ENCODE measurements around the gene GBGT1. TPM values are rescaled to one million over a fixed set of nuclear protein-coding genes. Genes with fewer than 3 reads are reported as not detected.

Gene GBGT1
- total and polyA plus RNA-seq, 9 donors, result 3.9 to 43.3 (median 20.8) TPM

DNA sequence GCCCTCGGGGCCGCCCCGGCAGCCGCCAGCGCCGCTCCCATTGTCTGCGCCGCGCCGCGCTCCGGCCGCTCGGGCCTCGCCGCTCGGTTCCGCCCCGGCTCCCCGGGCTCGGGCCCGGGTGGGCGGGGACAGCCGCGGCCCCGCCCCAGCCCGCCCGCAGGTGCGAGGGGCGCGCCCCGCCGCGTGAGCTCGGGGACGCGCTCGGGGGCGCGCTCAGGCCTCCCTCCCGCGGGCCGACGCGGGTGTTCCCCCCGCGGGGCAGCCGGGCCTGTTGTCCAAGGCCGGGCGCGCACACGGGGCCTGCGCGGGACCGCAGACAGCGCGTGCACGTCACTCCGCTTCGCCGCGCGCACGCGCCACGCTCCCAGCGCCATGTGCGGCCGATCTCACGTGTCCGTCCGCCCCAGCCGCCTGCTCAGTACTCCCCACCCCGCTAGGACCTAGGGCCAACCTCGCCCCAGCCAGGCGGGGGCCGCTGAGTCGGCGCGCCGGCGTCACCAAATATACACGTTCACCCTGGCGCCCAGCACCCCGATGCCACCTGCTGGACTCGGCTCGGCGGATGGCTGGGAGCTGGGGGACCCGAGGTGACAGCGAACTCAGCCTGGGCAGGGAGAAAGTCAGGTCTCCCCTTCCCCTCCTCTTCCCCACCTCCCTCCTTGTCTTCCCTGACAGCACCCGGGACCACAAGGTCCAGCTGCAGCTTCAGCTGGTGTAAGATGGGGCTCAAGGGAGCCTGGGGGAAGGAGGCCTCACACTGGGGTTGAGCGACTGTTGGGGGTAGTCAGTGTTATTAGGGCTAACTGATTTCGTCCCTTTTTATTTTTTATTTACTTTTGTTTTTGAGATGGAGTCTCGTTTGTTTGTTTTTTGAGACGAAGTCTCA is 14.3 kb downstream of the GBGT1 start:
- peak overlapping the region; percentile 76 to 95 for H3K27ac ChIP-seq
- H3K36me3 ChIP-seq, result no peaks in the 10 kb centered on the region
- WGBS, 3 donors, result 1 to 2% (median 2%) methylated on average over 55 to 95 of the region's 95 CpGs
- intact Hi-C loops (cut with DNase I), result loop anchor here (5.0 to 10.0 kb wide), 3 partner anchors 105 to 112 kb away; no protein-coding TSS in a partner anchor
- no peaks in the 10 kb centered on the region for H3K9me3 ChIP-seq
- peaks cover 6% of the 10 kb centered on the region for H3K4me1 ChIP-seq (ENCODE audit: insufficient read depth)
- peak; percentile 91 to 94 (median 93) for DNase-seq
- H3K27me3 ChIP-seq, result no peaks in the 10 kb centered on the region
- no peak for TF ChIP-seq EP300 (IDR thresholded peaks at IDR 0.05)
- TF ChIP-seq, protein P1, sequence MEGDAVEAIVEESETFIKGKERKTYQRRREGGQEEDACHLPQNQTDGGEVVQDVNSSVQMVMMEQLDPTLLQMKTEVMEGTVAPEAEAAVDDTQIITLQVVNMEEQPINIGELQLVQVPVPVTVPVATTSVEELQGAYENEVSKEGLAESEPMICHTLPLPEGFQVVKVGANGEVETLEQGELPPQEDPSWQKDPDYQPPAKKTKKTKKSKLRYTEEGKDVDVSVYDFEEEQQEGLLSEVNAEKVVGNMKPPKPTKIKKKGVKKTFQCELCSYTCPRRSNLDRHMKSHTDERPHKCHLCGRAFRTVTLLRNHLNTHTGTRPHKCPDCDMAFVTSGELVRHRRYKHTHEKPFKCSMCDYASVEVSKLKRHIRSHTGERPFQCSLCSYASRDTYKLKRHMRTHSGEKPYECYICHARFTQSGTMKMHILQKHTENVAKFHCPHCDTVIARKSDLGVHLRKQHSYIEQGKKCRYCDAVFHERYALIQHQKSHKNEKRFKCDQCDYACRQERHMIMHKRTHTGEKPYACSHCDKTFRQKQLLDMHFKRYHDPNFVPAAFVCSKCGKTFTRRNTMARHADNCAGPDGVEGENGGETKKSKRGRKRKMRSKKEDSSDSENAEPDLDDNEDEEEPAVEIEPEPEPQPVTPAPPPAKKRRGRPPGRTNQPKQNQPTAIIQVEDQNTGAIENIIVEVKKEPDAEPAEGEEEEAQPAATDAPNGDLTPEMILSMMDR (IDR thresholded peaks at IDR 0.05), result peak in 1 of 3 donors; percentile 18
- peak; percentile 27 for TF ChIP-seq POLR2A (IDR thresholded peaks at IDR 0.05)
- peak overlapping the region; percentile 65 for H3K4me3 ChIP-seq

DNA sequence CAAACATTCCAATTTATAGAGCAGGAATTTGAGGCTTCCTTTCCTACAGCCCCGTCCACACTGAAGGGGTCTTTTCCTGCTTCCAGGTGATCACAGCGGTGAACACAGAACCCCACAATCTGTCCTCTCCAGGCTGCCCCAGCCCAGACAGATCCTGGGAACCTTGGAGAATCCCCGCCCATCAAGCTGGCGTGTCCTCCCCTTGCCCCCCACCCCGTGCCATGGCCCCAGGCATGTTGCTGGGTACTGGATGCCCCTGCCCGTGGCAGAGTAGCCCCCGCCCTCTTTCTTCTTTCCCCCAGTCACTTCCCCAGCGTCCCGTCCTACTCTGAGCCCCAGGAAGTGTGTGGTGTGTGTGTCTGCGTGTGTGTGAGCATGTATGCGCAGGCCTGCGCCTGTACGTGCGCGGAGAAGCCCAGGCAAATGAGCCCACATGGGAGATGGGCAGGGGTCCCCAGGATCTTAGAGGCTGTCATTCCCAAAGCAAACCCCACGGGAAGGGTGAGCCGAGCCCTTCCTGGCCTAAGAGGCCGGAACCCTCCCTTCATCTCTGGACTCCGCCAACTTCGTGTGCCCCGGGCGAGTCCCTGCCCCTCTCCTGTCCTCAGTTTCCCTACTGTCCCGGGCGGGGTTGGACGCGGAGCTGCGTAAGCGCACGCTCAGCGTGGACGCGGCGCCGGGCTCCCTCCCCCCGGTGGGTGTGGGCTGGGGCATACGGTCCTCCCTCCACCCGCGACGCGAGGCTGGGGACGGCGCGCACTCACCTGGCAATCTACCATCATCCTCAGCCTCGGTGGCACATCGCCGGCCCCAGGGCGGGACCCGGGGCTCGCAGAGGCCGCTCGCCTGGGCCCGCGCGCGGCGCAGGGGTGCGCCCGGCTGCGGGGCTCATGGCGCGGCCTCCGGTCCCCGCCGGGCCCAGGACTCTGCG is 15.2 kb downstream of the GBGT1 start:
- Histone ChIP-seq H3K4me1 (ENCODE audit: insufficient read depth) (peaks cover 11% of the 10 kb centered on the region), H3K27ac (peak overlapping the region; percentile 76 to 84), H3K36me3 (no peaks in the 10 kb centered on the region), H3K27me3 (no peaks in the 10 kb centered on the region), H3K9me3 (no peaks in the 10 kb centered on the region), H3K4me3 (peak overlapping the region; percentile 65)
- no peak for TF ChIP-seq POLR2A (IDR thresholded peaks at IDR 0.05)
- no peak for TF ChIP-seq EP300 (IDR thresholded peaks at IDR 0.05)
- TF ChIP-seq, protein P1 (IDR thresholded peaks at IDR 0.05), result no peak
- intact Hi-C loops (cut with DNase I), result loop anchor here (5.0 to 10.0 kb wide), 3 partner anchors 104 to 111 kb away; no protein-coding TSS in a partner anchor
- peak; percentile 68 to 80 (median 79) for DNase-seq
- 2 to 5% (median 3%) methylated on average over 43 to 65 of the region's 65 CpGs for WGBS, 3 donors

DNA sequence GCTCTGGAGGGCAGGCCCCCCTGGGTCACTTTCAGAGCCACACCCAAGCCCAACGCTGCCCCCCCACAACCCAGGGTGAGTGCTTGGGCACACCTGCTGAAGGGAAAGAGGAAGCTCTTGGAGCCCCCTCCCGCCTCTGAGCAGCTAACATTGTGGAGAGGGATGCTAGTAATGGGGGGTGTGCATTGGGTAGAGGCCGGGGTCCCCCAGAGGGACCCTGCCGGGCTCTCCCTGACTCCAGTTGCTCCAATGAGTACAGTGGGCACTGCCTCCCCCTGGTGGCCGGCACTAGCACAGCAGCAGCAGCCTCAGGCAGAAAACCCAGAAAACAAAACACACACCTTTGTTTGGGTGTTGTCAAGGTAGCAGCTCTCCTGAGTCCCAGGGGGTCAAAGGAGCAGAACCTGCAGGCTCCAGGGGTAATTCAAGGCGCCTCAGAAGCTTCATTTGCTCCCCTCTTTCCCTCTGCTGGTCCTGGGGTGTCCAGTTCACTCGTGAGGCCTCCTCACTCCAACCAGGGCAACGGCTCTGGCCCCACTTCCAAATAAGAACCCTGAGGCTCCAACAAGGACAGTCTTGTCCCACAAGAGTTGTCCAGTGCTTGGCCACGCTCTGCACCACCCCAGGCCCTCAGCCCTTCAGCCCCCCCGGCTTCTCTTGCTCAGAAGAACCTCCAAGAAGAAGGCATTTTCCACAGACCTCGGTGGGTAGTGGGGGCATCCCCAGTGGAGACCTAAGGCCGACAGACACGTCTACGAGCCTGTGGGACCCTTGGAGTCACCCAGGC is 16.1 kb downstream of the GBGT1 start:
- Histone ChIP-seq H3K4me3 (peak overlapping the region; percentile 65), H3K9me3 (no peaks in the 10 kb centered on the region), H3K4me1 (ENCODE audit: insufficient read depth) (peaks cover 11% of the 10 kb centered on the region), H3K36me3 (no peaks in the 10 kb centered on the region), H3K27me3 (no peaks in the 10 kb centered on the region), H3K27ac (peak overlapping the region; percentile 76 to 84)
- peak; percentile 75 to 86 (median 86) for DNase-seq
- 14 to 24% (median 23%) methylated on average over 14 of the region's 14 CpGs for WGBS, 3 donors
- TF ChIP-seq, protein P1 (IDR thresholded peaks at IDR 0.05), result peak; percentile 95 to 98 (median 96)
- no peak for TF ChIP-seq EP300 (IDR thresholded peaks at IDR 0.05)
- TF ChIP-seq POLR2A (IDR thresholded peaks at IDR 0.05), result no peak
- intact Hi-C loops (cut with DNase I), result loop anchor here (5.0 to 10.0 kb wide), 3 partner anchors 103 to 110 kb away; no protein-coding TSS in a partner anchor
